DMS79 treated with DMSO at 0.1 percent for 48 hours (cell line): ENCODE data around the gene ANXA8.
"Not testable (repeated sequence)": the region's sequence is repeated elsewhere in the genome, so short reads cannot be mapped to it uniquely, and the experiment has no call there.

Experiments used
- DNase-seq: peaks from one replicate; lab custom pipeline; 2025; lab: John Stamatoyannopoulos, UW

The ANXA8 gene

GRCh38 chr10:47462577-47463358 lies 21.1 kb downstream of the ANXA8 start:
- not testable (repeated sequence) for DNase-seq

DNA sequence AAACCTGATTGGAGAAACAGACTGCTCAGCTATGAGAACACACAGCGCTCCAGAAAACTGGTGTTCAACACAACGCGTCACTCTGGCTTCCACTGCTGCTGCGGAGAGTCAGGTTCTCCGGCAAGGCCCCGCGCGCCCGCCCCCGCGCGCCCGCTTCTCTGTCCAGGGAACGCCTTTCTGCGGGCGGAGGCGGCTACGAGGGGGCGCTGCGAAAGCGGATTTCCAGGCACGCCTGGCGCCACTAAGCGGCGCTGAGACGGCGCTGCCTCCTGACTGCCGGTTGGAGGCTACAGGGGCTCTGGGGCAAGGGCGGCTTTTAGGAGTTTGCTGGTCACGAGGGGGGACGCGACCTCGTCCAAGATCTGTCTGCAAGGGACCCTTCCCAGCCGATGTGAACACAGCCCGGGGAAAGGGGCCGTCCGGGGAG lies 22.6 kb downstream of the ANXA8 start:
- not testable (repeated sequence) for DNase-seq

DNA sequence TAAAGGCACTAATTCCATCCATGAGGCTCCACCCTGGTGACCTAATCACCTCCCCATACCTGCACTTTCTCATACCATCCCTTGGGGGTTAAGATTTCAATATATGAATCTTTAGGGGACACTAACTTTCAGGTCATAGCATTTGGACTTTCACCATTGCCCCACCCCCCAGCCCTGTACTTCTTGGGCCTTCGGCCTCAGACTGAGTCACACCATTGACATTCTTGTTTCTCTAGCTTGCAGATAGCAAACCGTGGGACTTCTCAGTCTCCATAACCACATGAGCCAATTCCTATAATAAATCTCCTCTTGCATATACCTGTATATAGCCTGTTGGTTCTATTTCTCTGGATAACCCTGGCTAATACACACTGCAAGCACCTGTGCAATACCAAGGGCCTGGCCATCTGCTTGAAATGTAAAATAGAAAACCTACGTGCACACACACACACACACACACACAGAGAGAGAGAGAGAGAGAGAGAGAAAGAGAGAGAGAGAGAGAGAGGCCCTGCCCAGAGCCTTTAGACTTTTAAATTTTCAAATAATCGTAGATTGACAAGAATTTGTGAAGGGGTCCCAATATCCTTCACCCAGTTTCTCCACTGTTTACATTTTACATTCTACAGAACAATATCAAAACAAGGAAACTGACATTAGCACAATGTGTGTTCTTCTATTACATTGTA lies 25.3 kb downstream of the ANXA8 start:
- no peak for DNase-seq

GRCh38 chr10:47457826-47458225 lies 26.1 kb downstream of the ANXA8 start:
- DNase-seq: no peak

DNA sequence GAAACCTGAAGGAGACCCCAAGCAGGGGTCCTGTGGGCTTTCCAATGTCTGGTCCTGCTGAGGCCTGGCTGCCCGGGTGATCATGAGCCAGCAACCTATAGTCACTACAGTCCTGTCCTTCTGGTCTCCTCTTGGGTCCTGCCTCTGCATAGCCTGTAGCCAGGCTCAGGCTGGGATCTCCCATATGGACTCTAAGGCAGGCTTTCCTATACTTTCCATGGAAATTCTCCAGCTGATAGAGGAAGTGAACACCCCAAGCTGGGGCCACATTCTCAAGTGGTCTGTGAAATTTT lies 26.4 kb downstream of the ANXA8 start:
- no peak for DNase-seq

DNA sequence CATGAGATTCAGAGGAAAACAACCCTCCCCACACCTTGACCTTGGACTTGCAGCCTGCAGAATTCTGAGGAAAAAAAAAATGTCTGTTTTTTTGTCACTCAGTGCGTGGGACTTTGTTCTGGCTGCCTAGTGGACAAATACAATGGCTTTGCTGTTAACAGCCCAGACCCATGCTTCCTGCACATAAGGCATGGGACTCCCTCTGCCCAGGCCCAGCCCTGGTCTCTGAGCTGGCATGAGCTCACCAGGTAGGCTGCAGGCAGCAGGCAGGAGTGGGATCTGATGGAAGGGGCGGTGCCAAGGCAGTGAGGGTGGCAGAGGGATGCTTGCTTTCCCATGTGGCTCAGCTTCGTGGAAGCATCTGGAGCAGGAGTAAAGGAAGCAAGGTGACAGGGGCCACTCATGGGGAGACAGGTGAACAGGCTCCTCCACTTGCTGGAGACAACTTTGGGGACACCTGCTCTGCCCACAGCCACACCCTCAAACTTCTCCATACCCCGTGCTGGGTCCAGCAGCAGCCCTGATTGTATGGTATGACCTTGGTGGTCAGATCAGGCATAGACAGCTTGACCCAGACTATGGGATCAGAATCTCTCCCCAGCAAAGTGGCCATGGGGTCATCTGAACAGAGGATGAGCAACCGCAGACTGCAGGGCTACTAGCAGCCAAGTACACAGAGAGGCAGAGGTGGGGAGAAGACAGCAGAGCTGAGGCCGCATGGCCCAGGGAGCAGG lies 27.0 kb downstream of the ANXA8 start:
- DNase-seq: no peak

DNA sequence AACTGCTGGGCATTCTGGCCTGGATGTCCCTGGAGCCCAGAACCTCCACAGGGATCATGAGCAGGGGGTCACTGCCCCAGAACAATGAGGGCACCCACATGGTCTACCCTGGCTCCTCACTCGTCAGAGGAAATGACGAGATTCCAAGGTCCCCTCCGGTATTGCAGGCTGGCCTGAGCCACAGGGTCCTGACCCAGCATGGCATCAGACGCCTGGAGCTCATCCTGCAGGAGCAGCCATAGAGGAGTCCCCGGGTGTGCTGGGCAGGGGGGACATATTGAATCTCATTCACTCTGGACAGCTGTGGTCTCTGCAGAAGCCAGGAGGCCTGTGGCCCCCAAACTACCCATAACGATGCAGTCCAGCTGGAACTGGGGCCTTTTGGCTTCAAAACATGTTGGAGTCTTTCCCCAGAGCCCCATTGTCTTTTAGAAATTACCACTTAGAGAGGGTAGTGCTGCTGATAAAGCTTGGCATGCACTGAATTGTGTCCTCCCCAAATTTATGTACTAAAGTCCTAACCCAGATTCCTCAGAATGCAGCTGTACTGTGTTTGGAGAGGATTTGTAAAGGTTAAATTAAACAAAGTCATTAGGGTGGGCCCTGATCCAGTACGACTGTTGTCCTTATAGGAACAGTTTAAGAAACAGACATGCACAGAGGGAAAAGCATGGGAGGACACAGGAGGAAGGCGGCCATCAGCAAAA lies 27.7 kb downstream of the ANXA8 start:
- no peak for DNase-seq

DNA sequence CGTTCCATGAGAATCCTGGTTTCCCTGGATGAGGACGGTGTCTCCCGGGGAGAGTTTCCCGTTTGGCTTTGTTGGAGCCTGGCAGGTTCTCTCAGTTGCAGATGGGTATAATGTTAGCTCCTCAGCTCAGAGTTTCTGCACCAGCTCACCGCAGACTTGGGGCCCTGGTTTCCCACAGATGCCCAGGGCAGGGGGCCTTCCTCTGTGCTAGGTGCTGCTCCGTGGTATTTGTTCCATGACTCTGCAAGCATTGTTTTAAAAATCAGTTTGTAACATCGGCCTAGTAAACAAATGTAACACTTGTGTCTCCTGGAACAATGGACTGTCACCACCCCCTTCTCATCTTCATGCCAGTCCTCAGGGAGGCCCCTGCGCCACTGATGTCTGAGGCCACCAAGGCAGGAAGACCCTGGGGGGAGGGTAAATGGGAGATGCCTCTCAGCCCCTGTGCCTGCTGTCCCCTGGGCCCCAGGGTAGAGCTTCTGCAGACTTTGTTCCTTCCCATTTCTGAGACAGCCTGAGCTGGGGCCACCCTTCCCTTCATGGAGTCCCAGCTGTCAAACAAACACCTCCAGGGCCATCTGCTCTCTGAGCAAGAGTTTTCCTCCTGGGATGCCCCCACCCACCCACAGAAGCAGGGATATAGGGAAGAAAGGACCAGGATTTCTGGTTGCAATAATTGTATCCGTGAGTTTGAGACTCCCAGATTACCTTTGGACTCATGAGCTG lies 28.4 kb downstream of the ANXA8 start:
- not testable (repeated sequence) for DNase-seq

DNA sequence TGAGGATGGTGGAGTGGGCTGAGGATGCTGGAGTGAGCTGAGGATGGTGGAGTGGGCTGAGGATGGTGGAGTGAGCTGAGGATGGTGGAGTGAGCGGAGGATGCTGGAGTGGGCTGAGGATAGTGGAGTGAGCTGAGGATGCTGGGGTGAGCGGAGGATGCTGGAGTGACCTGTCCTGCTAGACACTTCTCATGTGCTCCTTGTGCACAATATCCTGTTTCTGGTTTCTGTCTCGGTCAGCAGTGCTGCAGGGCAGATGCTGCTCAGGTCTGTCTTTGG lies 29.2 kb downstream of the ANXA8 start:
- DNase-seq: no peak

DNA sequence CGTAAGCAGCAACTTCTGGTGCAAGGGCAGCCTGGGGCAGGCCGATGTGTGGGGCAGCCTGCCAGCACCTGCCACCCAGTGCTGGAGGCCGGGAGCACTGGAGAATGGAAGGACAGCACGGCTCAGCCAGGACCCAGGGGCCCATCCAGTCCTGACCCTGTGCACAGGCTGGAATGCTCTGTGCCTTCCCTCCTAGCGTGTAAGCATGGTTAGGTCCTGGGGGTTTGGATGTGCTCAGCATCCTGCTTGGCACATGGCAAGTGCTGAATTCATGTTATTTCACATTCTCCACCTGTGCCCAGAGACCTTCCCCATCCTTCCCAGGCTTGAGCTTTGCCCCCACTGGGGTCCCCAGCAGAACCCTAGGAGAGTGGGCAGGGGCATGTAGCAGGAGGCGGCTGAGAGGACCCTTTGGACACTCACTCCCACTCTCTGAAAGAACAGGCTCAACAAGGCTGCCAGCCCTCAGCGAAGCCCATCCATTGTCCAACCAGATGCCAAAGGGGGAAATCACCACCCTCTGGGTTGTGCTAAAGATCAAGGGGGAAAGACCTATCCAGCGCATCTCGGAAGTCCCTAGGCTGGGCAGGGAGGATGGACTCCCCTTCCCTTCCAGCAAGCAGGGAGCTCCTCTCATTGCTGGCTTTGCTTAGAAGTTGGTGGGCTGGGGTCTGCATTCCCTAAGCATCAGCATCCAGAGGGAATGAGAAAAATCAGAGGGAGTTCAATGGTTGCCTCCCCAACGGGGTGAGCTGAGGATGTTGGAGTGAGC lies 29.7 kb downstream of the ANXA8 start:
- DNase-seq: no peak

- DNase-seq: no peak
Observed at GRCh38 chr10:47453141-47454007, 30.5 kb downstream of the ANXA8 start.

- peak; percentile 8 for DNase-seq
Observed at GRCh38 chr10:47452495-47453140, 31.3 kb downstream of the ANXA8 start.

DNA sequence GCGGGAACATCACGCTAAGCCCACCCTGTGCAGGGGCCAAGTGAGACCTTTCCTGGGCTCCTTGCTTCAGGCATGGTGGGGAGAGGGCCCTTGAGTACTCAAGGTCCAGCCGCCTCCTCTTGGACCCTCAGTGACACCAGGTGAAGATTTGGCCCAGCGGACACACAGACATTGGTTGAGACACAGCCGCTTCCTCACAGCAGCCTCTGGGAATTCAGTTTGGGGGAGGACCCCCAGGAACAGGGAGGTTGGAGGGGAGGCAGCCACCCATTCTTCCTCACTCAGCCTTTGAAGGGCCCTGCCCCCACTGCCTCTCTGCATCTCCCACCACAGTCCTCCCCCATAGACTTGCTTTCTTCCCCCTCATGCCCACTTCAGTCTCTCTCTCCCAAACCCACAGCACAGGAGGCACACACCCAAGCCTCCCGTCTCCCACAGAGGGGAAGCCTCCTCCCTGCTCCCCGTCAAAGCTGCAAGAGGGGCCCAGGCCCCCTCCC lies 31.9 kb downstream of the ANXA8 start:
- no peak for DNase-seq

DNA sequence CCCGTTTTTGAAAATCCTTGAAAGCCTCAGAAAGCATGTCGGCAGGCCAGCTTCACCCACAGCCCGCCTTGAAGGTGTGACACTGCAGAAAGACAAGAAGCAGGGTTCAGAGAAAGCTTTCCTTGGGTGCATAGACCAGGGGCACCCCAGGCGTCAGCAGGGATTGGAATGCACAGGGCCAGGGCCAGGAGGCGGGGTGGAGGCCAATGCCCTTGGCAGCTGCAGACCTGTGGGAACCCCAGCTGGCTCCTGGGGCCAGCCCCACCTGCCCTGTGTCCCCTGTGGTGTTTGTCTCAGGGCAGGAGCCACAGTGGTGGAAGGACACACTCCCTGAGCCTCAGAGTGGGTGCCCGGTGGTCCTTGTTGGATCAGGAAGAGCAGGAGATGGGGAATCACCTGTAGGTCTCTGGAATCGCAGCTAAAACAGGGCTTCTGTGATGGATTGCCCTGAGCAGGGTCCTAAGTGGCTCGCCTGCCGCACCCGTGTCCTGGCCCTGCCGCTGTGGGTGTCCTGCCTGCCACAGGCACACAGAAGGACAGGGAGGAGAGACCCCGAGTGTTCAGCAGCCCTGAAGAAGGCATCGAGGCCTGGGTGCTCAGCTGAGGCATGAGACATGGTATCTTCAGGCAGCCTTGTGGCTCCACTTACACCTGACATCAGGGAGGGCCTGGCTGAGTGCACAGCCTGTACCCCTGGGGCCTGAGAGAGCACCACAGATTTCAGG lies 32.5 kb downstream of the ANXA8 start:
- no peak for DNase-seq

GRCh38 chr10:47450442-47450841 lies 33.5 kb downstream of the ANXA8 start:
- no peak for DNase-seq

GRCh38 chr10:47449979-47450378 lies 33.9 kb downstream of the ANXA8 start:
- no peak for DNase-seq

- DNase-seq: no peak
Observed at GRCh38 chr10:47449102-47449978, 34.6 kb downstream of the ANXA8 start.

GRCh38 chr10:47447705-47448104 lies 36.2 kb downstream of the ANXA8 start:
- DNase-seq: no peak
